ENCODE measurements around the gene TDG.
A peak's percentile ranks its signal among the peaks of the same experiment; 100 is the strongest.

Gene TDG

GRCh38 chr12:103965590-103966504 is at the start of gene TDG:
Gene TDG (plus strand): TSS chr12:103965872. CDS start chr12:103966038, 166 bp downstream.
- TF ChIP-seq ZNF274 (IDR thresholded peaks at IDR 0.05; ENCODE audit: low read depth, low read length): no peak
- H3K4me3 ChIP-seq (ENCODE audit: low read length): peak within 1 kb of the TSS; percentile 99

DNA sequence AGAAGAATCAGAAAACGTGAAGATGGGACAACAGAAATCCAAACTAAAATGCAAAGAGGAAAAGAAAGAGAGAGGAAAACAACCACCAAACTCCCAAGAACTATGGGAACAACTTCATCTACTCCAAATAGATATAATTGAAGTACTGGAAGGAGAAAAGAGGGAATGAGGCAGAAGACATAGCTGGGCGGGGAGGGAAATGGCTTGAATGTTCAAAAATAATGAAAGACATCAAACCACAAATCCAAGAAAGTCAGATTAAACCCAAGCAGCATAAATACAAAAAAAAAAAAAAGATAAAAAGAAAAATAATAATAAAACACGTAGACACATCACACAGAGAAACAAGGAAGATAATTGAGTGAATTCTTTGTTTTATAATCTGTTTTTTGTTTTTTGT is 47.8 kb upstream of the TDG start:
- no peak overlapping the region for H3K4me3 ChIP-seq (ENCODE audit: low read length)
- TF ChIP-seq ZNF274 (IDR thresholded peaks at IDR 0.05; ENCODE audit: low read depth, low read length): no peak

GRCh38 chr12:103924761-103925641 is 40.7 kb upstream of the TDG start:
- peak overlapping the region; percentile 55 for H3K4me3 ChIP-seq (ENCODE audit: low read length)
- TF ChIP-seq ZNF274 (IDR thresholded peaks at IDR 0.05; ENCODE audit: low read depth, low read length): no peak

DNA sequence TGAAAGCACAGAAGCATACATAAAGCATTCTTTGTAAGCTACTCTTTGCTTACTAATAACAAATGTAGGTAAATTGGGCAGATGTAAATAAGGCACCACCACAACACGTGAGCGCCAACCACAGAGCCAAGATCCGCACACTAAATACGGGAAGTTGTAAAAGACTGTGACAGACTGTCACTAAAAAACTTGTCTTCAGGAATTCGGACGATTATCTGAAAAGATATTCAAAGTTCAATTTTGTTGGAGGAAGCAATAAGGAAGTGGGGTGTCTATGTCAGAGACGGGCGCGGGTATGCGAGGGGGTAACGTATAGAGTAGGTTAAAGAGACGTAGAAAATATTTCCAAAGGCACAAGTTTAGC is 37.0 kb upstream of the TDG start:
- peak overlapping the region; percentile 56 for H3K4me3 ChIP-seq (ENCODE audit: low read length)
- no peak for TF ChIP-seq ZNF274 (IDR thresholded peaks at IDR 0.05; ENCODE audit: low read depth, low read length)

GRCh38 chr12:103929046-103929783 is 36.5 kb upstream of the TDG start:
- TF ChIP-seq ZNF274 (IDR thresholded peaks at IDR 0.05; ENCODE audit: low read depth, low read length): no peak
- peak overlapping the region; percentile 56 for H3K4me3 ChIP-seq (ENCODE audit: low read length)

GRCh38 chr12:103929784-103930033 is 36.0 kb upstream of the TDG start:
- no peak for TF ChIP-seq ZNF274 (IDR thresholded peaks at IDR 0.05; ENCODE audit: low read depth, low read length)
- H3K4me3 ChIP-seq (ENCODE audit: low read length): peak overlapping the region; percentile 56; the same call in 1 of the 2 replicates

GRCh38 chr12:103930034-103930786 is 35.5 kb upstream of the TDG start, which contains the start of gene HSP90B1:
Gene HSP90B1 (plus strand): TSS chr12:103930410. CDS start chr12:103930516, 106 bp downstream.
- TF ChIP-seq ZNF274 (IDR thresholded peaks at IDR 0.05; ENCODE audit: low read depth, low read length): no peak
- peak within 1 kb of the TSS; percentile 77 for H3K4me3 ChIP-seq (ENCODE audit: low read length)

GRCh38 chr12:103930787-103931735 is 34.6 kb upstream of the TDG start:
- TF ChIP-seq ZNF274 (IDR thresholded peaks at IDR 0.05; ENCODE audit: low read depth, low read length): no peak
- H3K4me3 ChIP-seq (ENCODE audit: low read length): peak overlapping the region; percentile 77

DNA sequence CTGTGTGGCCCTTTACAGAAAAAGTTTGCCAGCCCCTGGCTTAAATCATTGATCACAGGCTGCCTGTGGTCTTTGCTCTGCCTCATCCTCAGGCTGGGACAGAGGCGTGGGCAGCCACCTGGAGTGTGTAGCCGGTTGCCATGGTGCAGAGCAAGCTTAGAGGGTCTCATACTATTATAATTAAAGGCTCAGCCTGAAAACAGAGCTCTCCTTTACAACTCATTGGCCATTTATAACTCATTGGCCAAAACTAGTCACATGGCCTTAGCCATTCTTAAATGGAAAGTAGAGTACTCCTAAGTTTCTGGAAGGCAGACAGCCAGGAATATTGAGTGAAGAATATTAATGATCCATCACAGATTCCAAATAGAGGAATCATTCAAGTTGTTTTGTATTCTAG is 32.4 kb upstream of the TDG start:
- TF ChIP-seq ZNF274 (IDR thresholded peaks at IDR 0.05; ENCODE audit: low read depth, low read length): no peak
- H3K4me3 ChIP-seq (ENCODE audit: low read length): peak overlapping the region; percentile 35; the same call in 1 of the 2 replicates

DNA sequence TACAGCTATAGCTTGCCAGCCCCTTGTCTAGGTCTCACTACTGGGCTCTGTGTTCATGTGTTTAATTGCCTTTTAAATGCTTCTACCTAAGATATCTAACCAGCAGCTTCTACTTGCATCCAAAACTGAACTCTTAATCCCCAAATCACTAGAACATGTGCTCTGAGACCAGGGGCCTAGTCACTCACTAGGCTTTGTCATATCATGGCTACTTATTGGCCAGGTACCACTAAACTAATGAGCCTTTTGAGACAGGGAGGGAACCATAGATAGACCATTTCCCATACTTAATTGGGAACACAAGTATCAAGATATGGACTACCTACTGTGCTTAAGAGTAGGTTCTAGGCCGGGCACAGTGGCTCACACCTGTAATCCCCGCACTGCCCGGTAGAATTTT is 29.0 kb upstream of the TDG start:
- H3K4me3 ChIP-seq (ENCODE audit: low read length): no peak overlapping the region
- no peak for TF ChIP-seq ZNF274 (IDR thresholded peaks at IDR 0.05; ENCODE audit: low read depth, low read length)

DNA sequence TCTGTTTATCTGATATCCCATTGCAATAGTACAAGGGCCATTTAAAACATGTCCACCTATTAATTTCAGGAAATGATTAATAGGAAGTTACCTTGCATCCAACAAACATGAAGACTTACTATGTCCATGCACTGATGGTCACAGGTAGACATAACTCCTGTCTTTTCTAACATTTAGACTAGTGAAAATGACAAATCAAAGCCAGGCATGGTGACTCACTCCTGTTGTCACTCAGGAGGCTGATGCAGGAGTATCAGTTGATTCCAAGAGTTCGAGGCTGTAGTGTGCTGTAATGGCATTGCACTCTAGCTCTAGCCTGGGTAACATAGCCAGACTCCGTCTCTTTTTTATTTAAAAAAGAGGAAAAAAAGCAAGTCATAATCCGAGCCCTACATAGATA is 20.7 kb upstream of the TDG start:
- no peak for TF ChIP-seq ZNF274 (IDR thresholded peaks at IDR 0.05; ENCODE audit: low read depth, low read length)
- H3K4me3 ChIP-seq (ENCODE audit: low read length): no peak overlapping the region

GRCh38 chr12:103947871-103948555 is 17.7 kb upstream of the TDG start:
- no peak for TF ChIP-seq ZNF274 (IDR thresholded peaks at IDR 0.05; ENCODE audit: low read depth, low read length)

More at GRCh38 chr12:103947871-103948555, 17.7 kb upstream of the TDG start:
- no peak overlapping the region for H3K4me3 ChIP-seq (ENCODE audit: low read length)

Measured in GM08714 (cell line).